GM23338 (cell line): Measurements from ENCODE around the gene ATP1B3. TPM values are rescaled to one million over a fixed set of nuclear protein-coding genes. Genes with fewer than 3 reads are reported as not detected.

Experiments used
- ATAC-seq: fragments of 200-7000 bp; cut with Tn5 transposase; 3 replicates; pipeline ENCODE4 v1.9.1; 2020
- DNase-seq: peaks from one replicate; pipeline ENCODE4 v3.0.0-alpha.2; 2015; ENCODE audit warnings: low spot score
- H2AFZ ChIP-seq: fragments of 200-600 bp; sonication (generic); 2 replicates; pipeline ENCODE4 v1.8.0; 2016; ENCODE audit warnings: antibody characterized with exemption, mild to moderate bottlenecking, moderate library complexity
- H3F3A ChIP-seq: fragments of 200-600 bp; sonication (generic); replicated peaks from 2 replicates; pipeline ENCODE4 v1.8.0; 2017; ENCODE audit warnings: antibody characterized with exemption, mixed run types, low read depth
- H3K27ac ChIP-seq: fragments of 200-600 bp; sonication (generic); 2 replicates; pipeline ENCODE4 v1.6.1; 2016; ENCODE audit warnings: low read depth
- H3K27me3 ChIP-seq: fragments of 200-600 bp; sonication (generic); 2 replicates; pipeline ENCODE4 v1.8.0; 2016; ENCODE audit warnings: mild to moderate bottlenecking, mixed run types, moderate library complexity; ENCODE audit not compliant: insufficient read depth
- H3K36me3 ChIP-seq: fragments of 200-600 bp; sonication (generic); 2 replicates; pipeline ENCODE4 v1.8.0; 2016; ENCODE audit warnings: mild to moderate bottlenecking; ENCODE audit not compliant: insufficient read depth
- H3K4me1 ChIP-seq: fragments of 200-600 bp; sonication (generic); 2 replicates; pipeline ENCODE4 v1.8.0; 2016; ENCODE audit warnings: mild to moderate bottlenecking, moderate library complexity; ENCODE audit not compliant: insufficient read depth
- H3K4me2 ChIP-seq: fragments of 200-600 bp; sonication (generic); 2 replicates; pipeline ENCODE4 v1.7.1; 2017; ENCODE audit warnings: mixed run types
- H3K4me3 ChIP-seq: fragments of 200-600 bp; sonication (generic); 2 replicates; pipeline ENCODE4 v1.6.1; 2016; ENCODE audit warnings: mixed run types
- H3K79me2 ChIP-seq: fragments of 200-600 bp; sonication (generic); replicated peaks from 2 replicates; pipeline ENCODE4 v1.8.0; 2017; ENCODE audit warnings: mild to moderate bottlenecking; ENCODE audit not compliant: insufficient read depth
- H3K9me2 ChIP-seq: fragments of 200-600 bp; sonication (generic); 2 replicates; pipeline ENCODE4 v1.8.0; 2017; ENCODE audit not compliant: insufficient read depth
- H4K20me1 ChIP-seq: fragments of 200-600 bp; sonication (generic); replicated peaks from 2 replicates; pipeline ENCODE4 v1.8.0; 2017; ENCODE audit warnings: mild to moderate bottlenecking; ENCODE audit not compliant: insufficient read depth
- H3K27ac Mint-ChIP-seq: 2 replicates; pipeline ENCODE4 v1.8.0; 2020; ENCODE audit warnings: inconsistent platforms, mild to moderate bottlenecking, moderate library complexity, mixed read lengths
- H3K27me3 Mint-ChIP-seq: 3 replicates; pipeline ENCODE4 v1.8.0; 2022; ENCODE audit warnings: low read depth, mild to moderate bottlenecking, moderate library complexity, mixed read lengths, inconsistent platforms; ENCODE audit not compliant: insufficient read depth, poor library complexity
- H3K36me3 Mint-ChIP-seq: 3 replicates; pipeline ENCODE4 v1.8.0; 2021; ENCODE audit warnings: low read depth, mild to moderate bottlenecking, inconsistent platforms, moderate library complexity, mixed read lengths
- H3K4me1 Mint-ChIP-seq: 3 replicates; pipeline ENCODE4 v1.8.0; 2020; ENCODE audit warnings: mild to moderate bottlenecking, inconsistent platforms, mixed read lengths
- H3K4me3 Mint-ChIP-seq: 3 replicates; pipeline ENCODE4 v1.8.0; 2021; ENCODE audit warnings: moderate library complexity, mild to moderate bottlenecking, inconsistent platforms, mixed read lengths
- H3K9me3 Mint-ChIP-seq: 3 replicates; pipeline ENCODE4 v1.8.0; 2020; ENCODE audit warnings: moderate library complexity, mild to moderate bottlenecking, inconsistent platforms, mixed read lengths
- CREB1 ChIP-seq: fragments of 250-450 bp; sonication (Bioruptor Pico); IDR thresholded peaks from 2 replicates; pipeline ENCODE4 v1.5.0; 2020; ENCODE audit warnings: low read depth, mild to moderate bottlenecking, moderate library complexity
- EZH2phosphoT487 ChIP-seq: fragments of 200-600 bp; sonication (generic); IDR thresholded peaks from one replicate; pipeline ENCODE4 v1.8.1; 2018; ENCODE audit warnings: antibody characterized with exemption; ENCODE audit not compliant: unreplicated experiment
- NANOG ChIP-seq: IDR thresholded peaks from 2 replicates; pipeline ENCODE4 v1.6.1; 2016; ENCODE audit warnings: antibody characterized with exemption, borderline replicate concordance
- POLR2AphosphoS5 ChIP-seq: IDR thresholded peaks from 2 replicates; pipeline ENCODE4 v1.6.1; 2016; ENCODE audit warnings: antibody characterized with exemption, low read depth
- ZNF114 ChIP-seq: fragments of 250-450 bp; sonication (Bioruptor Pico); IDR thresholded peaks from 2 replicates; pipeline ENCODE4 v1.5.0; 2020; ENCODE audit warnings: mild to moderate bottlenecking, moderate library complexity
- ZNF331 ChIP-seq: fragments of 250-450 bp; sonication (Bioruptor Pico); IDR thresholded peaks from 2 replicates; pipeline ENCODE4 v1.5.0; 2020; ENCODE audit warnings: low read depth, mild to moderate bottlenecking, moderate library complexity
- polyA plus RNA-seq: library from polyadenylated mRNA; unstranded; fragments of >200 nt; fragmentation: Nextera tagmentation; extraction: Ambion mirVana; gene quantifications from 2 replicates; pipeline ENCODE4 v1.2.1, GENCODE V29; 2016
- total RNA-seq: library from RNA; depleted of rRNA; stranded (reverse); fragments of >200 nt; shearing (Covaris generic); gene quantifications from 2 replicates; pipeline ENCODE4 v1.2.3, GENCODE V29; 2014
- TF ChIP-seq, protein P1 (sequence below): fragments of 250-450 bp; sonication (Bioruptor Pico); IDR thresholded peaks from 2 replicates; pipeline ENCODE4 v1.5.0; 2020; ENCODE audit warnings: mild to moderate bottlenecking, moderate library complexity
- TF ChIP-seq, protein P2 (sequence below), 2 experiments: fragments of 200-600 bp in 1 of 2; sonication (generic) in 1 of 2; conservative IDR thresholded peaks; 2 replicates each; pipeline versions ENCODE4 v1.5.1 to v1.6.1; 2016 to 2017; ENCODE audit warnings: antibody characterized with exemption in 2 of 2, low read depth in 2 of 2, mild to moderate bottlenecking in 2 of 2, moderate library complexity in 1 of 2
- TF ChIP-seq, protein P3 (sequence below): IDR thresholded peaks from one replicate; pipeline ENCODE4 v1.6.1; 2018; ENCODE audit warnings: antibody characterized with exemption; ENCODE audit not compliant: unreplicated experiment

ATP1B3 gene
- total and polyA plus RNA-seq, 2 experiments from 2014 or later: 135 to 315 TPM

DNA sequence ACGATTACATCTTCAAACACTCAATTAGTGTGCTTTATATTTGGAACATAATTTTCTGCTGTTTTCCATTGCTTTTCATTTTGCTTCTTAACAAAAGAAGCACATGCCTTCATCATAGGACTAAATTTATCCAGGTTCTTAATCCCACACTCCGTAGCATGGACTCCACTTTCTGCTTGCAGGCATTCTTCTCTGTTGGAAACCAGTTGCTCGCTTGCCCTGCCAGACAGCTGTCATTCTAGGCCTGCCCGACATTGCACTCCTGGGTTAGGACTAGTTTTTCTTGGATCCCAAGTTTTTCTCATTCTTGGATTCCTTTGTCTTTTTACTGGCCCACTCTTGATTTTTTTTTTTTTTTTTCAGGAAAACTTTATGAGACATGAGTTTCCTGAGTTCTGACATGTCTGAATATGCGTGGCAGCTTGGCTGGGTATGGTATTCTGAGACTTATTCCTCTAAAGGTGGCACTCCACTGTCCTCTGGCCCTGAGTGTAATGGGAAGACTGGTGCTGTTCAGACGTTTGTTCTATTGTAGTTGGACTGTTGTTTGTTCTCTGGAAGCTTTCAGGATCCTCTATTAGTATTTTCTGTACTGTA, 6.3 kb upstream of the ATP1B3 start:
- Mint-ChIP-seq H3K9me3 (no peaks in the 10 kb centered on the region), H3K4me1 (peaks cover 3% of the 10 kb centered on the region), H3K36me3 (no peaks in the 10 kb centered on the region; the same call in 2 of the 3 replicates), H3K27me3 (no peaks in the 10 kb centered on the region), H3K27ac (no peak overlapping the region), H3K4me3 (no peak overlapping the region)
- no peak for TF ChIP-seq POLR2AphosphoS5
- no peak for TF ChIP-seq CREB1 (CRISPR knock-in tag)
- no peak overlapping the region for H3K4me3 ChIP-seq
- no peaks in the 10 kb centered on the region for H3K27me3 ChIP-seq
- no peaks in the 10 kb centered on the region for H3F3A ChIP-seq
- no peak for ATAC-seq
- no peak overlapping the region for H3K4me2 ChIP-seq
- no peaks in the 10 kb centered on the region for H3K4me1 ChIP-seq
- no peaks in the 10 kb centered on the region for H3K79me2 ChIP-seq
- DNase-seq: no peak
- no peaks in the 10 kb centered on the region for H3K36me3 ChIP-seq
- H2AFZ ChIP-seq: 0 out of 2 replicates have a peak overlapping the region, but pooled peaks have one; percentile 3
- no peak overlapping the region for H3K27ac ChIP-seq
- no peaks in the 10 kb centered on the region for H3K9me2 ChIP-seq
- H4K20me1 ChIP-seq: no peaks in the 10 kb centered on the region

DNA sequence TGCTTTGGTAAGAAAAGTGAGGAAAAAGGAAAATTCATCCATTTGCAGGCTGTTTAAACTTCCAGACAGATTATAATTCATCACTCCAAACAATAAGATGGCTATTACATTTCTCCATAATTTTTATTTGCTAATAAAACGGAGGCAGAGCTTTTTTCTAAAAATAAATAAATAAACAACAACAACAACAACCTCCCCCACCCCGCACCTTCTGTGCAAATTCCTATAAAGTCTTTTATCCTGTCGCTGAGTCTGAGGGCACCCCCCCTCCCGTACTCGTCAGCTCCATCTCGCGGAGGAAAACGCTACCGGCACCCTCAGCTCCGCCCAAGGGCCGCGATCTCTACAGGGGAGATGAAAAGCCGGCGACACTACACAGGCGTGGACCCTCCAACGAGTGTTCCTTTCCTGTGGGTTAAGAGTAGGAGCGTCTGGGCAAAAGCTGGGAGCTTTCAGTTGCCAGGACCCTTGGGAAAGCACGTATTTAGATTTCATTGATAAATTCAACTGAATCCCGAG, 1.0 kb upstream of the ATP1B3 start:
- Histone ChIP-seq H3K9me2 (no peaks in the 10 kb centered on the region), H3K27ac (no peak overlapping the region), H3K4me1 (peaks cover 14% of the 10 kb centered on the region), H4K20me1 (peaks cover 23% of the 10 kb centered on the region), H3K79me2 (peaks cover 34% of the 10 kb centered on the region), H3K4me2 (peak overlapping the region; percentile 81), H3K36me3 (no peaks in the 10 kb centered on the region), H3K4me3 (peak overlapping the region; percentile 71), H3K27me3 (no peaks in the 10 kb centered on the region), H2AFZ (peak overlapping the region; percentile 85), H3F3A (no peaks in the 10 kb centered on the region)
- TF ChIP-seq, protein P1, sequence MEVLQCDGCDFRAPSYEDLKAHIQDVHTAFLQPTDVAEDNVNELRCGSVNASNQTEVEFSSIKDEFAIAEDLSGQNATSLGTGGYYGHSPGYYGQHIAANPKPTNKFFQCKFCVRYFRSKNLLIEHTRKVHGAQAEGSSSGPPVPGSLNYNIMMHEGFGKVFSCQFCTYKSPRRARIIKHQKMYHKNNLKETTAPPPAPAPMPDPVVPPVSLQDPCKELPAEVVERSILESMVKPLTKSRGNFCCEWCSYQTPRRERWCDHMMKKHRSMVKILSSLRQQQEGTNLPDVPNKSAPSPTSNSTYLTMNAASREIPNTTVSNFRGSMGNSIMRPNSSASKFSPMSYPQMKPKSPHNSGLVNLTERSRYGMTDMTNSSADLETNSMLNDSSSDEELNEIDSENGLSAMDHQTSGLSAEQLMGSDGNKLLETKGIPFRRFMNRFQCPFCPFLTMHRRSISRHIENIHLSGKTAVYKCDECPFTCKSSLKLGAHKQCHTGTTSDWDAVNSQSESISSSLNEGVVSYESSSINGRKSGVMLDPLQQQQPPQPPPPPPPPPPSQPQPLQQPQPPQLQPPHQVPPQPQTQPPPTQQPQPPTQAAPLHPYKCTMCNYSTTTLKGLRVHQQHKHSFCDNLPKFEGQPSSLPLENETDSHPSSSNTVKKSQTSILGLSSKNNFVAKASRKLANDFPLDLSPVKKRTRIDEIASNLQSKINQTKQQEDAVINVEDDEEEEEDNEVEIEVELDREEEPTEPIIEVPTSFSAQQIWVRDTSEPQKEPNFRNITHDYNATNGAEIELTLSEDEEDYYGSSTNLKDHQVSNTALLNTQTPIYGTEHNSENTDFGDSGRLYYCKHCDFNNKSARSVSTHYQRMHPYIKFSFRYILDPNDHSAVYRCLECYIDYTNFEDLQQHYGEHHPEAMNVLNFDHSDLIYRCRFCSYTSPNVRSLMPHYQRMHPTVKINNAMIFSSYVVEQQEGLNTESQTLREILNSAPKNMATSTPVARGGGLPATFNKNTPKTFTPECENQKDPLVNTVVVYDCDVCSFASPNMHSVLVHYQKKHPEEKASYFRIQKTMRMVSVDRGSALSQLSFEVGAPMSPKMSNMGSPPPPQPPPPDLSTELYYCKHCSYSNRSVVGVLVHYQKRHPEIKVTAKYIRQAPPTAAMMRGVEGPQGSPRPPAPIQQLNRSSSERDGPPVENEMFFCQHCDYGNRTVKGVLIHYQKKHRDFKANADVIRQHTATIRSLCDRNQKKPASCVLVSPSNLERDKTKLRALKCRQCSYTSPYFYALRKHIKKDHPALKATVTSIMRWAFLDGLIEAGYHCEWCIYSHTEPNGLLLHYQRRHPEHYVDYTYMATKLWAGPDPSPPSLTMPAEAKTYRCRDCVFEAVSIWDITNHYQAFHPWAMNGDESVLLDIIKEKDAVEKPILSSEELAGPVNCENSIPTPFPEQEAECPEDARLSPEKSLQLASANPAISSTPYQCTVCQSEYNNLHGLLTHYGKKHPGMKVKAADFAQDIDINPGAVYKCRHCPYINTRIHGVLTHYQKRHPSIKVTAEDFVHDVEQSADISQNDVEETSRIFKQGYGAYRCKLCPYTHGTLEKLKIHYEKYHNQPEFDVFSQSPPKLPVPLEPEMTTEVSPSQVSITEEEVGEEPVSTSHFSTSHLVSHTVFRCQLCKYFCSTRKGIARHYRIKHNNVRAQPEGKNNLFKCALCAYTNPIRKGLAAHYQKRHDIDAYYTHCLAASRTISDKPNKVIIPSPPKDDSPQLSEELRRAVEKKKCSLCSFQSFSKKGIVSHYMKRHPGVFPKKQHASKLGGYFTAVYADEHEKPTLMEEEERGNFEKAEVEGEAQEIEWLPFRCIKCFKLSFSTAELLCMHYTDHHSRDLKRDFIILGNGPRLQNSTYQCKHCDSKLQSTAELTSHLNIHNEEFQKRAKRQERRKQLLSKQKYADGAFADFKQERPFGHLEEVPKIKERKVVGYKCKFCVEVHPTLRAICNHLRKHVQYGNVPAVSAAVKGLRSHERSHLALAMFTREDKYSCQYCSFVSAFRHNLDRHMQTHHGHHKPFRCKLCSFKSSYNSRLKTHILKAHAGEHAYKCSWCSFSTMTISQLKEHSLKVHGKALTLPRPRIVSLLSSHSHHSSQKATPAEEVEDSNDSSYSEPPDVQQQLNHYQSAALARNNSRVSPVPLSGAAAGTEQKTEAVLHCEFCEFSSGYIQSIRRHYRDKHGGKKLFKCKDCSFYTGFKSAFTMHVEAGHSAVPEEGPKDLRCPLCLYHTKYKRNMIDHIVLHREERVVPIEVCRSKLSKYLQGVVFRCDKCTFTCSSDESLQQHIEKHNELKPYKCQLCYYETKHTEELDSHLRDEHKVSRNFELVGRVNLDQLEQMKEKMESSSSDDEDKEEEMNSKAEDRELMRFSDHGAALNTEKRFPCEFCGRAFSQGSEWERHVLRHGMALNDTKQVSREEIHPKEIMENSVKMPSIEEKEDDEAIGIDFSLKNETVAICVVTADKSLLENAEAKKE: no peak
- TF ChIP-seq ZNF331 (CRISPR knock-in tag) (no peak), NANOG (no peak), ZNF114 (no peak), EZH2phosphoT487 (no peak), POLR2AphosphoS5 (0 out of 2 replicates have a peak, but pooled peaks have one; percentile 13)
- TF ChIP-seq, protein P2, sequence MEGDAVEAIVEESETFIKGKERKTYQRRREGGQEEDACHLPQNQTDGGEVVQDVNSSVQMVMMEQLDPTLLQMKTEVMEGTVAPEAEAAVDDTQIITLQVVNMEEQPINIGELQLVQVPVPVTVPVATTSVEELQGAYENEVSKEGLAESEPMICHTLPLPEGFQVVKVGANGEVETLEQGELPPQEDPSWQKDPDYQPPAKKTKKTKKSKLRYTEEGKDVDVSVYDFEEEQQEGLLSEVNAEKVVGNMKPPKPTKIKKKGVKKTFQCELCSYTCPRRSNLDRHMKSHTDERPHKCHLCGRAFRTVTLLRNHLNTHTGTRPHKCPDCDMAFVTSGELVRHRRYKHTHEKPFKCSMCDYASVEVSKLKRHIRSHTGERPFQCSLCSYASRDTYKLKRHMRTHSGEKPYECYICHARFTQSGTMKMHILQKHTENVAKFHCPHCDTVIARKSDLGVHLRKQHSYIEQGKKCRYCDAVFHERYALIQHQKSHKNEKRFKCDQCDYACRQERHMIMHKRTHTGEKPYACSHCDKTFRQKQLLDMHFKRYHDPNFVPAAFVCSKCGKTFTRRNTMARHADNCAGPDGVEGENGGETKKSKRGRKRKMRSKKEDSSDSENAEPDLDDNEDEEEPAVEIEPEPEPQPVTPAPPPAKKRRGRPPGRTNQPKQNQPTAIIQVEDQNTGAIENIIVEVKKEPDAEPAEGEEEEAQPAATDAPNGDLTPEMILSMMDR (conservative IDR thresholded peaks at IDR 0.05; ENCODE audit: low read depth in 2 of 2): peak; percentile 83
- TF ChIP-seq, protein P3, sequence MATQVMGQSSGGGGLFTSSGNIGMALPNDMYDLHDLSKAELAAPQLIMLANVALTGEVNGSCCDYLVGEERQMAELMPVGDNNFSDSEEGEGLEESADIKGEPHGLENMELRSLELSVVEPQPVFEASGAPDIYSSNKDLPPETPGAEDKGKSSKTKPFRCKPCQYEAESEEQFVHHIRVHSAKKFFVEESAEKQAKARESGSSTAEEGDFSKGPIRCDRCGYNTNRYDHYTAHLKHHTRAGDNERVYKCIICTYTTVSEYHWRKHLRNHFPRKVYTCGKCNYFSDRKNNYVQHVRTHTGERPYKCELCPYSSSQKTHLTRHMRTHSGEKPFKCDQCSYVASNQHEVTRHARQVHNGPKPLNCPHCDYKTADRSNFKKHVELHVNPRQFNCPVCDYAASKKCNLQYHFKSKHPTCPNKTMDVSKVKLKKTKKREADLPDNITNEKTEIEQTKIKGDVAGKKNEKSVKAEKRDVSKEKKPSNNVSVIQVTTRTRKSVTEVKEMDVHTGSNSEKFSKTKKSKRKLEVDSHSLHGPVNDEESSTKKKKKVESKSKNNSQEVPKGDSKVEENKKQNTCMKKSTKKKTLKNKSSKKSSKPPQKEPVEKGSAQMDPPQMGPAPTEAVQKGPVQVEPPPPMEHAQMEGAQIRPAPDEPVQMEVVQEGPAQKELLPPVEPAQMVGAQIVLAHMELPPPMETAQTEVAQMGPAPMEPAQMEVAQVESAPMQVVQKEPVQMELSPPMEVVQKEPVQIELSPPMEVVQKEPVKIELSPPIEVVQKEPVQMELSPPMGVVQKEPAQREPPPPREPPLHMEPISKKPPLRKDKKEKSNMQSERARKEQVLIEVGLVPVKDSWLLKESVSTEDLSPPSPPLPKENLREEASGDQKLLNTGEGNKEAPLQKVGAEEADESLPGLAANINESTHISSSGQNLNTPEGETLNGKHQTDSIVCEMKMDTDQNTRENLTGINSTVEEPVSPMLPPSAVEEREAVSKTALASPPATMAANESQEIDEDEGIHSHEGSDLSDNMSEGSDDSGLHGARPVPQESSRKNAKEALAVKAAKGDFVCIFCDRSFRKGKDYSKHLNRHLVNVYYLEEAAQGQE: no peak
- Mint-ChIP-seq H3K9me3 (no peaks in the 10 kb centered on the region), H3K27me3 (peaks cover 13% of the 10 kb centered on the region), H3K36me3 (peaks cover 7% of the 10 kb centered on the region), H3K4me3 (peak overlapping the region; percentile 83), H3K27ac (peak overlapping the region; percentile 74; the same call in 1 of the 2 replicates), H3K4me1 (peaks cover 24% of the 10 kb centered on the region)
- DNase-seq (peak; percentile 91), ATAC-seq (peak; percentile 85)
